T-helper 1 cell (primary cell): ENCODE data around the gene HTD2.
A peak's percentile ranks its signal among the peaks of the same experiment; 100 is the strongest.

Experiments used
- DNase-seq, 5 donors: peaks; one replicate each; pipeline ENCODE4 v3.0.0-alpha.2; 2012 to 2020

Gene HTD2

GRCh38 chr3:58292866-58293265 lies 13.5 kb upstream of the HTD2 start:
- no peak for DNase-seq

- no peak for DNase-seq
Measured at GRCh38 chr3:58293516-58293915, 12.8 kb upstream of the HTD2 start.

- no peak for DNase-seq
Measured at GRCh38 chr3:58296269-58296668, 10.1 kb upstream of the HTD2 start.

GRCh38 chr3:58296843-58297242 lies 9.5 kb upstream of the HTD2 start:
- DNase-seq = no peak

GRCh38 chr3:58298190-58298589 lies 8.1 kb upstream of the HTD2 start:
- DNase-seq = no peak

- DNase-seq = no peak
Measured at GRCh38 chr3:58299075-58299474, 7.2 kb upstream of the HTD2 start.

GRCh38 chr3:58299839-58300516 lies 6.3 kb upstream of the HTD2 start:
- DNase-seq = no peak

- DNase-seq = peak in 4 of 5 donors; percentile 26 to 61 (median 32)
Measured at GRCh38 chr3:58307639-58308215, 1.4 kb downstream of the HTD2 start.

- no peak for DNase-seq
Measured at GRCh38 chr3:58308728-58309127, 2.4 kb downstream of the HTD2 start.

- no peak for DNase-seq
Measured at GRCh38 chr3:58317811-58318210, 11.5 kb downstream of the HTD2 start.

- DNase-seq = no peak
Measured at GRCh38 chr3:58321791-58322190, 15.5 kb downstream of the HTD2 start.

- DNase-seq = no peak
Measured at GRCh38 chr3:58322793-58323192, 16.5 kb downstream of the HTD2 start.

GRCh38 chr3:58323529-58324390 lies 17.4 kb downstream of the HTD2 start:
- no peak for DNase-seq

- DNase-seq = peak in 1 of 5 donors; percentile 40
Measured at GRCh38 chr3:58324391-58325390, 18.4 kb downstream of the HTD2 start.

- DNase-seq = no peak
Measured at GRCh38 chr3:58325525-58325992, 19.2 kb downstream of the HTD2 start.

GRCh38 chr3:58326267-58326900 lies 20.1 kb downstream of the HTD2 start:
- no peak for DNase-seq

GRCh38 chr3:58329150-58329921 lies 23.0 kb downstream of the HTD2 start:
- DNase-seq = no peak

- DNase-seq = no peak
Measured at GRCh38 chr3:58329922-58330413, 23.6 kb downstream of the HTD2 start.

- no peak for DNase-seq
Measured at GRCh38 chr3:58331593-58332152, 25.4 kb downstream of the HTD2 start.

- DNase-seq = peak; percentile 61 to 80 (median 67)
Measured at GRCh38 chr3:58332575-58333188, 26.4 kb downstream of the HTD2 start, which contains the start of gene PXK. Gene PXK (plus strand): TSS chr3:58332892. CDS start chr3:58332989, 97 bp downstream.
